Measurements from ENCODE around the gene CERK.

DNA sequence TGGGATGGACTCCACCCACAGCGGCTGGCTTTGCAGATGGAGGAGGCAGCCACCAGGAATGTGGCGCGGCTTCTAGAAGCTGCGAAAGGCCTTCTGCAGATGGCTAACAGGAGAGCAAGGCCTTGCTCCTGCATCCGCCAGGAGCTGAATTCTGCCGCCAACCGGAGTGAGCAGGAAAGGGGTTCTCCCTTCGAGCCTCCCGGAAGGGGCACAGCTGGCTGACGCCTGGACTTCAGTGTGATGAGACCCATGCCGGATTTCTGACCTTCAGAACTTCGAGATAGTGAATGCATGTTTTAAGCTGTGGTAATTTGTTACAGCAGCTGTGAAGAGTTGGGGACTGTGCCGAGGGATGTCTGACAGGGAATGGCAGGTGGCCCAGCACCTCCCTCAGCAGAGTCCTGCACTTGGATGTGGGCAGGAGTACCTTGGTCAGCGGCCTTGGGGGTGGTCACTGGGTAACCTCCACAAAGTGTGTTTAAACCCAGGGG is 32.1 kb upstream of the CERK start:
- TF ChIP-seq, protein P1, sequence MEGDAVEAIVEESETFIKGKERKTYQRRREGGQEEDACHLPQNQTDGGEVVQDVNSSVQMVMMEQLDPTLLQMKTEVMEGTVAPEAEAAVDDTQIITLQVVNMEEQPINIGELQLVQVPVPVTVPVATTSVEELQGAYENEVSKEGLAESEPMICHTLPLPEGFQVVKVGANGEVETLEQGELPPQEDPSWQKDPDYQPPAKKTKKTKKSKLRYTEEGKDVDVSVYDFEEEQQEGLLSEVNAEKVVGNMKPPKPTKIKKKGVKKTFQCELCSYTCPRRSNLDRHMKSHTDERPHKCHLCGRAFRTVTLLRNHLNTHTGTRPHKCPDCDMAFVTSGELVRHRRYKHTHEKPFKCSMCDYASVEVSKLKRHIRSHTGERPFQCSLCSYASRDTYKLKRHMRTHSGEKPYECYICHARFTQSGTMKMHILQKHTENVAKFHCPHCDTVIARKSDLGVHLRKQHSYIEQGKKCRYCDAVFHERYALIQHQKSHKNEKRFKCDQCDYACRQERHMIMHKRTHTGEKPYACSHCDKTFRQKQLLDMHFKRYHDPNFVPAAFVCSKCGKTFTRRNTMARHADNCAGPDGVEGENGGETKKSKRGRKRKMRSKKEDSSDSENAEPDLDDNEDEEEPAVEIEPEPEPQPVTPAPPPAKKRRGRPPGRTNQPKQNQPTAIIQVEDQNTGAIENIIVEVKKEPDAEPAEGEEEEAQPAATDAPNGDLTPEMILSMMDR (IDR thresholded peaks at IDR 0.05; ENCODE audit: low read depth, low read length, missing input control), result no peak
- TF ChIP-seq NR2F2 (IDR thresholded peaks at IDR 0.05), result no peak
- TF ChIP-seq, protein P2, sequence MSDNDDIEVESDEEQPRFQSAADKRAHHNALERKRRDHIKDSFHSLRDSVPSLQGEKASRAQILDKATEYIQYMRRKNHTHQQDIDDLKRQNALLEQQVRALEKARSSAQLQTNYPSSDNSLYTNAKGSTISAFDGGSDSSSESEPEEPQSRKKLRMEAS (IDR thresholded peaks at IDR 0.05), result no peak
- TF ChIP-seq, protein P3, sequence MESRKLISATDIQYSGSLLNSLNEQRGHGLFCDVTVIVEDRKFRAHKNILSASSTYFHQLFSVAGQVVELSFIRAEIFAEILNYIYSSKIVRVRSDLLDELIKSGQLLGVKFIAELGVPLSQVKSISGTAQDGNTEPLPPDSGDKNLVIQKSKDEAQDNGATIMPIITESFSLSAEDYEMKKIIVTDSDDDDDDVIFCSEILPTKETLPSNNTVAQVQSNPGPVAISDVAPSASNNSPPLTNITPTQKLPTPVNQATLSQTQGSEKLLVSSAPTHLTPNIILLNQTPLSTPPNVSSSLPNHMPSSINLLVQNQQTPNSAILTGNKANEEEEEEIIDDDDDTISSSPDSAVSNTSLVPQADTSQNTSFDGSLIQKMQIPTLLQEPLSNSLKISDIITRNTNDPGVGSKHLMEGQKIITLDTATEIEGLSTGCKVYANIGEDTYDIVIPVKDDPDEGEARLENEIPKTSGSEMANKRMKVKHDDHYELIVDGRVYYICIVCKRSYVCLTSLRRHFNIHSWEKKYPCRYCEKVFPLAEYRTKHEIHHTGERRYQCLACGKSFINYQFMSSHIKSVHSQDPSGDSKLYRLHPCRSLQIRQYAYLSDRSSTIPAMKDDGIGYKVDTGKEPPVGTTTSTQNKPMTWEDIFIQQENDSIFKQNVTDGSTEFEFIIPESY (IDR thresholded peaks at IDR 0.05), result no peak
- no peak for TF ChIP-seq YY1 (IDR thresholded peaks at IDR 0.05)
- TF ChIP-seq TAF1 (conservative IDR thresholded peaks at IDR 0.05), result no peak
- TF ChIP-seq GABPA (IDR thresholded peaks at IDR 0.05 in 1 of 2, conservative IDR thresholded peaks at IDR 0.05 in 1 of 2), result no peak
- TF ChIP-seq, protein P4, sequence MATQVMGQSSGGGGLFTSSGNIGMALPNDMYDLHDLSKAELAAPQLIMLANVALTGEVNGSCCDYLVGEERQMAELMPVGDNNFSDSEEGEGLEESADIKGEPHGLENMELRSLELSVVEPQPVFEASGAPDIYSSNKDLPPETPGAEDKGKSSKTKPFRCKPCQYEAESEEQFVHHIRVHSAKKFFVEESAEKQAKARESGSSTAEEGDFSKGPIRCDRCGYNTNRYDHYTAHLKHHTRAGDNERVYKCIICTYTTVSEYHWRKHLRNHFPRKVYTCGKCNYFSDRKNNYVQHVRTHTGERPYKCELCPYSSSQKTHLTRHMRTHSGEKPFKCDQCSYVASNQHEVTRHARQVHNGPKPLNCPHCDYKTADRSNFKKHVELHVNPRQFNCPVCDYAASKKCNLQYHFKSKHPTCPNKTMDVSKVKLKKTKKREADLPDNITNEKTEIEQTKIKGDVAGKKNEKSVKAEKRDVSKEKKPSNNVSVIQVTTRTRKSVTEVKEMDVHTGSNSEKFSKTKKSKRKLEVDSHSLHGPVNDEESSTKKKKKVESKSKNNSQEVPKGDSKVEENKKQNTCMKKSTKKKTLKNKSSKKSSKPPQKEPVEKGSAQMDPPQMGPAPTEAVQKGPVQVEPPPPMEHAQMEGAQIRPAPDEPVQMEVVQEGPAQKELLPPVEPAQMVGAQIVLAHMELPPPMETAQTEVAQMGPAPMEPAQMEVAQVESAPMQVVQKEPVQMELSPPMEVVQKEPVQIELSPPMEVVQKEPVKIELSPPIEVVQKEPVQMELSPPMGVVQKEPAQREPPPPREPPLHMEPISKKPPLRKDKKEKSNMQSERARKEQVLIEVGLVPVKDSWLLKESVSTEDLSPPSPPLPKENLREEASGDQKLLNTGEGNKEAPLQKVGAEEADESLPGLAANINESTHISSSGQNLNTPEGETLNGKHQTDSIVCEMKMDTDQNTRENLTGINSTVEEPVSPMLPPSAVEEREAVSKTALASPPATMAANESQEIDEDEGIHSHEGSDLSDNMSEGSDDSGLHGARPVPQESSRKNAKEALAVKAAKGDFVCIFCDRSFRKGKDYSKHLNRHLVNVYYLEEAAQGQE (IDR thresholded peaks at IDR 0.05), result no peak
- no peak for TF ChIP-seq FOXA1 (IDR thresholded peaks at IDR 0.05)
- TF ChIP-seq JUND (IDR thresholded peaks at IDR 0.05), result no peak
